NCI-H2029 treated with DMSO at 0.1 percent for 48 hours (cell line): ENCODE data around the gene D2HGDH.
"Not testable (repeated sequence)": the region's sequence is repeated elsewhere in the genome, so short reads cannot be mapped to it uniquely, and the experiment has no call there.

Source experiments
- DNase-seq: peaks from one replicate; lab custom pipeline; 2025; lab: John Stamatoyannopoulos, UW

The D2HGDH gene

GRCh38 chr2:241768850-241769249 lies 34.4 kb downstream of the D2HGDH start:
- DNase-seq = no peak

GRCh38 chr2:241769819-241770184 lies 35.4 kb downstream of the D2HGDH start:
- DNase-seq = no peak

DNA sequence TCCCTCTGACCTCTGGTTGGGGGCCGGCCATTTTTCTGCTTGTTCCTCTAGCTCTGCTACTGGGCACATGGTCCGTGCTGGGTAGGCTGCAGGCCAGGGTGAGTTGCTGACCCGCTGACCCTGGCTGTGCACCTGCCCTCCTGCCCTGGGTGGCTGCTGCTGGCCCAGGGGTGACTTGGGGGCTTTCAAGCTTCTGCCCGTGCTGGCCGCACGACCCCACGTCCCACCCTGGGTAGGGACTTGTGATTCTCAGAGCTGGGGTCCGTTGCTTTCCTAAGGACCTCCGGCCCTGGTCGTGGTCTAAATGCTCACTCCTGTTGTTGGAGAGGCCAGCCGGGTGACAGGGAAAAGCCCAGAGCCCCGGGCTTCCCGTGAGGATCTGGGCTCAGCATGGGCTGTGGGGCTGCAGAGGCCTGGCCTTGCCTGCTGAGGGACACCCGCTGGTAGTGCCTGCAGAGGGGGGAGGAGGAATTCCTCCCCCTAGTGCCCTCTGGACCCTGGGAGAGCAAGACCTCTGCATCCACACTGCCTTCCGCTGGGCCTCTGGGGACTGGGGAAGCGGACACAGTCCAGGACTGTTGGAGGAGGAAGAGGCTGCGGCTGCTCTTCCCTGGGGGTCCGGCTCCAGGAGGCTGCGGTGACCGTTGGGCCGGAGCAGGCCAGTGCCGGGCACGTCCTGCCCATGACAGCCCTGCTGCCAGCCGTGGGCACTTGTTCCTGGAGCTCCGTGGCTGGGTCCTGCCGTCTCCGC lies 35.9 kb downstream of the D2HGDH start:
- no peak for DNase-seq

DNA sequence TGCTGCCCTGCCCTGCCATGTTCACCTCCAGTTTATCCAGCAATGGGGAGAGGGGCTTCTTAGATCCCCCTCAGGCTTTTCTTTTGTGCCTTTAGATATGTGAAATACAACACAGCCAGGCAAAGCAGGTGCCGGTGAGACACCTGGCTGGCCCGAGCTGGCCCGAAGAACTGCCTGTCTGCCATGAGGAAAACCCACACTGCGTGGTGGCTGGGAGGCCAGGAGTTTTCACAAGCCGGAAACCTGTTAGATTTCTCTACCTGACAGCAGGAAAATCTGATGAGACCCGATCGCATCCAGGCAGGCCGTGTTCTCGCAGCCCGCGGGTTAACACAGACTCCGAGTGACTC lies 36.5 kb downstream of the D2HGDH start:
- DNase-seq = no peak

- no peak for DNase-seq
Measured at GRCh38 chr2:241771286-241772062, 37.0 kb downstream of the D2HGDH start.

- no peak for DNase-seq
Measured at GRCh38 chr2:241772063-241772499, 37.7 kb downstream of the D2HGDH start.

DNA sequence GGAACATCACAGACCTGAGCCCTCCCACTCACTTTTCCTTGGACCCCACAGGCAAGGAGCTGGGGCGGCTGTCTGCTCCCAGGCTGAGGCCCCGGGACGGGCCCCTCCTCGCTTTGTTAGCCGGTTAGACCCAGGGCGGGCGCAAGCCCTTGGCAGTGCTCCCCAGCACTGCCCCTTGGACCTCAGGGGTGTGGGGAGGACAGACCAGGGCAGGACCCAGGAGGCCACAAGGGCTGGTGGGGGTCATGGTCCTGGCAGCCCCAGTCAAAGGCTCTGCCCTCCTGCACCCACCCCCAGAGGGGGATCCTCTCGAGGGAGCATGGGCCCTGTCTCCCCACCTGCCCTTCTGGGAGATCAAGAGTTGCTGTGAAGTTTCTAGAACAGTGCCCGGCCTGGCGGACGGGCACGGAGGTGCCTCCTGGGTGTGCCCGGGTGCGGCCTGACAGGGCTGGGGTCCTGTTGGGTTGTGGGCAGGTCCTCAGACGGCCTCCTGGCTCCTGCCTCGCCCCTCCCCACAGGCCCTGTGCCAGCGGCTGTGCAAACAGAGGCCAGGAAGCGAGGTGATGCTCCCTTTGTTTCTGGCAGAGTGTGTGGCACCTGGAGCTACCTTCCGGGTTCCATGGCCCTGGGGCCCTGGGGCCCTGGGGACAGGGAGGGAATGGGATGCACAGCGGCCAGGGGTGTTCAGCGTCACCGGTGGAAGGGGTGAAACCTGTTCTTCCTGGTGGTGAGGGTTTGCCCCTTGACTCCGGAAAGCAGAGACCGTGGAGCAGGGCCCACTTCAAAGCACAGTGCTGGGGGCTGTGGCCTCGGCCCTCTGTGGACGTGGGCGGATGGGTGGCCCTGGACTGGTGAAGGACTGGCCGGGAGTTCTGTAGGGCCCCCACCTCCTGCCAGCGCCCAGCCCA lies 39.3 kb downstream of the D2HGDH start:
- peak; percentile 18 for DNase-seq

DNA sequence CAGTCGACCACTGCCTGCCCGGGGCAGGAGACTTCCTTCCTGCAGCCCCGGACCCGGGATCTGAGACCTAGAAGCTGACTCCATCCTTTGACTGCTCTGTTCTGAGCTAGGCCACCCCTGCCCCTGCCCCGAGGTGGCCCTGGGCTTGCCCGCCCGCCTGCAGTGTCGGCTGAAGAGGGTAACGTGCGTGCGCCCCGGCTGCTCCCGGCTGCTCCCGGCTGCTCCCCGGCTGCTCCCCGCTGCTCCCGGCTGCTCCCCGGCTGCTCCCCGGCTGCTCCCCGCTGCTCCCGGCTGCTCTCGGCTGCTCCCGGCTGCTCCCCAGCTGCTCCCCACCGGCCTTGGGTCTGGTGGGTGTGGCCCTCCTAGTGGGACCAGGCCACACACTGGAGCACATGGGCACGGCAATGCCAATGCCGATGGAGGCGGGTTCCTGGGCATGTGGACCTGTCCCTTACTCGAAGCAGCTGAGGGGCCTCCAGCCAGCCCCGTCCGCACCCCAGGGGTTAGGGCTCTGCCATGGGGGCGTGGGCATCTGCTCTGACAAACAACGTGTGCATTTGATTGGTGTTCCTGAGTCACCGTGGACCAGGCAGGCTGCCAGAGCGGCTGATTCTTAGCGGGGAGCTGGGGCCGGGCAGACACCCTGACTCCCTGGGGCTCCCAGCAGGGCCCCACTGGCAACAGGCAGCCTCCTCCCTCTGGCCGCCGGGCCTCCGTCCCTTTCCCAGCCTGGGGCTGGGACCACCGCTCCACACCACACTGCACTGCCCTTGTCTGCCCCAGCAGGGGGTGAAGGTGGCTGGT lies 40.2 kb downstream of the D2HGDH start:
- no peak for DNase-seq

DNA sequence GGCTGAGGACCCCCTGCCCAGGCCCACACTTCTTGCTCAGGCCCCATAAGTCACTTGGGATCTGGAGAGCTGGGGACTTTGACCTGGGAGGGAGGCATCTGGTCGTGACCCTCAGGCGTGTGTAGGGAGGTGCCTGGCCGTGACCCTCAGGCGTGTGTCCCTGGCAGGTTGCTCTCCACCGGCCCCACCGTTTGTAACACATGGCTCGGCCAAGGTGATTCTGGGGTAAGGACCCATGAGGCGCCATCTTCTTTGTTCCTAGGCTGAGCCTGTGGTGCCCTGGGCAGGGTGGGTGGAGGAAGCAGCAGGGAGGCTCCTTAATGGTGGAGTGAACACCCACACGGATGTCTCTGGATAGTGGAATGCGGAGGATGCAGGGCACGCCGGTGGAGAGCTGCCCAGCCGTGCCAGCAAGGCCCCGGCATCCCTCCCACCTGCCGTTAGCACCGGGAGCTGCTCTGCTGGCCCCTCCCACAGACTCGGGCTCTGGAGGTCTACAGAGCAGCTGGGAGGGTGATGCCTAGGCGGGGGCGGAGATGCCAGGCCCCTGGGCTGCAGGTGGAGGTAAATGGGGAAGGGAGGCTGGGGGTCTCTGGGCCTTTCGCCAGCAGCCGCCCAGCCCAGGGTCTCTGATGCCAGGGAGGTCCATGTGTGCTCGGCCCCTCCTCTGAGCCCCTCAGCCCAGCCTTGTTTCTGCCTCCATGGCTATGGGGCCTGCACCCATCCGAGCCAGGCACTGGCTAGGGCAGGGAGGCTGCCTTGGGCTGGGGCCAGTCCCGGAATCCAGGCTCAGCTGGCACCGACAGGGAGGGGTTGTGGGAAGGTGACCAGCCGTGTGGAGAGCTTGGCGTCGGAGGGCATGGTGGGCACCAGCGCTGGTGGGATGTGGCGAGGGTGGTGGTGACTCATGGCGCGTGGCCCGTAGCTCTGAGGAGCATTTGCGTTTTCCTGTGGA lies 41.1 kb downstream of the D2HGDH start:
- DNase-seq = no peak

GRCh38 chr2:241776336-241777169 lies 42.1 kb downstream of the D2HGDH start, which contains the start of gene GAL3ST2:
TSS of gene GAL3ST2 (plus strand) at chr2:241776822. CDS start at chr2:241776956, 134 bp downstream.
- no peak for DNase-seq

GRCh38 chr2:241777170-241777685 lies 42.8 kb downstream of the D2HGDH start:
- no peak for DNase-seq

DNA sequence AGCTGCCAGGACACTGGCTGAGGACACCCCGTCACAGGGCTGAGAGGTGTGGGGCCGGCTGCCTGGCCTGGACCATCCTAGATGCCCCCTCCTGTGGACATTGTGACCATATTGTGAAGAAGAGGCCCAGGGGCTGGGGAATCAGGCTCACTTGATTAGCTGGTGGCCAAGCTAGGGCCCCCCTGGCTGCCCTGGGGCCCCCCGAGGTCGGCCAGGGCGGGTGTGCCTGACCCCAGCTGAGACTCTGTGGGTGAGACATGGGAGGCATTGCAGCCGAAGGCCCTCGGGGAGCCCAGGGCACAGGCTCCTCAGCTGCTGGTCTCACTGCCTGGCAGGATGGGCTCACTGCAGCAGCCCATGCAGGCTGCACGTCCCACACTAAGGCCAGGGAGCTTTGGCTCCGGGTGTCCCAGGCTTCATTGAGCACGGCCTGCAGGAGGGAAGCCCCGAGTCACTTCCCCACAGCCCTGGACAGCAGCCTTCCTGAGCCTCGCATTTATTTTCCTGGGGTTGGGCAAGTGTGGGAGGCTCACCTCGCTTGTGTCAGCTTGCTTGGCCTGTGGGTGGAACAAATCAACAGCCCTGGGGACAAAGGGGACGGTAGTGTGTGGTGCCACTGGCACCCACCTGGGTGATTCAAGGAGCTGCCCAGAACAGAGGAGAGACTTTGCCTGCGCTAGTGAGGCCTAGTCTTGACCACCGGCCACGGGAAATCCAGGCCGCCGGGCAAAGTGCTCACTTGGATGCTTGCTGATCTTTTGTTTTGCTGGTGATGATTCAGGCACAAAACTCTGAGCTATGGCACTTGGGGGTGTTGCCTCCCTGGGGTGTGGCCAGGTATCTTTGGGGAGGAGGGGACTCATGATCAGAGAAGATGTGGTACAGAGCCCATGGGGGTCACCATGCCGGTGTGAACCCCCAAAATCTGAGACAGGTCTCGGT lies 43.5 kb downstream of the D2HGDH start:
- no peak for DNase-seq

DNA sequence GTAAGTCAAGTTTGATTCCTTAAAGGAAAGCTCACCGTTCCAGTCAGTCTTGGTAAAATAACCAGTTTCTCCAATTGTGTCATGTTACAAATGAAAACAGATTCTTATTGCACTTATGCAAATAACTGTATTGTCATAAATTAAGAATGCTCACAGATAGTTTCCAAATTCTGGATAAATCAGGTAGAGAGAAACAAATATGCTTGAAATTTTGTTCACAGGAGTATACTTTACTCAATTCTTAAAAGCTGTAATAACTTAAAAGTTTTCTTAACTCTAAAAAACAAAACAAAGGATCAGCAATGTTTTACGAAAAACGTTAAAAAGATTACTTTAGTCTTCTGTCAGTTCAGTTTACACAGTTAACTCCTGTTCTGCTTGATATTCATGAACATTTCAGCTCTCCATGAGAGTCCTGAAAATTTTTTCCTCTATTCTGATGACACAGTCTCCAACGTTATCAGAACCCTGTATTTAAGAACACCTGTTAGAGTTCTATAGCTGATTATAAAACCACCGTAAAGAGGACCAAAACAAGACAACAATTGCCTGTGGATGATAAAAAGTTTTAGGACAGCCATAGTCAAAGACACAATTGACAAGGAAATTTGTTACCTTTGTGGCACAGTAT lies 46.6 kb downstream of the D2HGDH start:
- no peak for DNase-seq

- DNase-seq = not testable (repeated sequence)
Measured at GRCh38 chr2:241782053-241782452, 47.6 kb downstream of the D2HGDH start.

DNA sequence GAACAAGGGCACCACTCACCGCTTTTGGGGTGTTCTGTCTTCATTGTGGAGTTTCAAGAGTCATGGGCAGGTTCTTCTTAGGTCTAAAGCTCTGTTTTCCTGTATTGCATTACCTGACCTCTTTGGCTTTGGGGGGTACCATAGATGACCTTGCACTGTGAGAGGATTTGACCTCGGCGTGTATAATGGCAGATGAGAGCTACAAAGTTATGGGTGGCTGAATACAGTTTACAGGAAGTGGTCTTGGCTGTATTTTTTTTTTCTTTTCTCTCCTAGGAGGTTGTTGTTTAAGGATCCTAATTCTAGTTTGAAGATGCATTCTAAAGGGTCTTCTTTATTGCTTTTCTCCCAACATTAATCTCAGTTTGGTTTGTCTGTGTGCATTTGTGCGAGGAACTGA lies 53.7 kb downstream of the D2HGDH start:
- no peak for DNase-seq

- DNase-seq = no peak
Measured at GRCh38 chr2:241788572-241788971, 54.1 kb downstream of the D2HGDH start.

DNA sequence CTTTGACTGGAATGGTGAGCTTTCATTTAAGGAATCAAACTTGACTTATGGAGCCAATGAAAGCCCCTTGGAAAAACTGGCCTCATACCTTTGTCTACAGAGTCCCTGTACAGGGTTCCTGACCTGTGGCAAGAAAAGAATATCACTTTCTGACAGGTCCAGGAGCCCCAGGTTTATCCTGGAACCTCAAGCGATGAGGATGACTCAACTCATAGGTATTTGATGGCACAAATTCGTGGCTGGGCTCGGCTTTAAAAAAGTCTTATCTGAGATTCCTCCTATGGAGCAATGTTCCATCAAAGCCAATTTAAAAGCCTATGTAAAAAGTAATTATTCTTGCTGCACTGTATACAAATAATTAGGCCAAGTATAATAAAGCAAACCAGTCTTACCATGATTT lies 57.0 kb downstream of the D2HGDH start:
- not testable (repeated sequence) for DNase-seq

GRCh38 chr2:241793385-241793784 lies 59.0 kb downstream of the D2HGDH start:
- no peak for DNase-seq
